ENCODE data around the gene LIMCH1. TPM values are rescaled to one million over a fixed set of nuclear protein-coding genes. Genes with fewer than 3 reads are reported as not detected.

The LIMCH1 gene
- polyA plus RNA-seq, 1 donor (not counting 4 experiments of a cell fraction or from before 2014, with no cell fraction given), result 1.1 TPM

DNA sequence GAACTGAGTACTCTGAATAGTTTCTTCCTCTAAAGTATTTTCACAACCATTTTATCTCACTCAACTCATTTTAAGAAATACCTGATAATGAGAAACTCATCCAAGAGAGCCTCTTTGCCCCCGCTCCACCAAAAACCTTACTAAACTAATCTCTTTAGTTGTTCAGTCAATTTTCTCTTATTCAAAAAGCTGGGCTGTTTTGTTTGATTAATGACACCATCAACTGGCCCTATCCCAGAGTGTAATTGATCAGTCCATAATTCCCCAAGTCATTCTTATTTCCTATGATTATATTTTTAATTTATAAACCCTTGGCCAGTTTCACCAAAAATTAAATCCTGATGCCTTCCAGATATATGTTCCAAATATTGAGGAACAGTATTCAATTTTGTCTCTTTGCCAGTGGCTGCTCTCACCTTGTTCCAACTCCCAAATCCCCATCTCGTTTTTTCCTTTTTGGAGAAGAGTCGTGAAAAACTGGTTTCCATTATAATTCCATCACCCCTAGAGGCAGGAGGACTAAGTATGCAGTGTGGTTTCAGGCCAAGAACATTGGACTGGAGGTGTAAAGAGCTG is 10.4 kb downstream of the LIMCH1 start:
- no peak overlapping the region for H3K4me2 ChIP-seq (ENCODE audit: control insufficient read depth, extremely low read depth, insufficient read depth, low read depth, low read length)
- TF ChIP-seq, protein P1, sequence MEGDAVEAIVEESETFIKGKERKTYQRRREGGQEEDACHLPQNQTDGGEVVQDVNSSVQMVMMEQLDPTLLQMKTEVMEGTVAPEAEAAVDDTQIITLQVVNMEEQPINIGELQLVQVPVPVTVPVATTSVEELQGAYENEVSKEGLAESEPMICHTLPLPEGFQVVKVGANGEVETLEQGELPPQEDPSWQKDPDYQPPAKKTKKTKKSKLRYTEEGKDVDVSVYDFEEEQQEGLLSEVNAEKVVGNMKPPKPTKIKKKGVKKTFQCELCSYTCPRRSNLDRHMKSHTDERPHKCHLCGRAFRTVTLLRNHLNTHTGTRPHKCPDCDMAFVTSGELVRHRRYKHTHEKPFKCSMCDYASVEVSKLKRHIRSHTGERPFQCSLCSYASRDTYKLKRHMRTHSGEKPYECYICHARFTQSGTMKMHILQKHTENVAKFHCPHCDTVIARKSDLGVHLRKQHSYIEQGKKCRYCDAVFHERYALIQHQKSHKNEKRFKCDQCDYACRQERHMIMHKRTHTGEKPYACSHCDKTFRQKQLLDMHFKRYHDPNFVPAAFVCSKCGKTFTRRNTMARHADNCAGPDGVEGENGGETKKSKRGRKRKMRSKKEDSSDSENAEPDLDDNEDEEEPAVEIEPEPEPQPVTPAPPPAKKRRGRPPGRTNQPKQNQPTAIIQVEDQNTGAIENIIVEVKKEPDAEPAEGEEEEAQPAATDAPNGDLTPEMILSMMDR (optimal IDR thresholded peaks at IDR 0.05 in 1 of 3, IDR thresholded peaks at IDR 0.05 in 1 of 3, conservative IDR thresholded peaks at IDR 0.05 in 1 of 3; ENCODE audit: extremely low read depth in 1 of 3, insufficient read depth in 2 of 3, low read length in 3 of 3), result no peak
- TF ChIP-seq EZH2 (IDR thresholded peaks at IDR 0.05; ENCODE audit: low read length), result no peak
- no peaks in the 10 kb centered on the region for H3K27me3 ChIP-seq (ENCODE audit: control insufficient read depth, extremely low read depth, insufficient read depth, low read length)
- no peaks in the 10 kb centered on the region for H3K9me1 ChIP-seq (ENCODE audit: control insufficient read depth, extremely low read depth, insufficient read depth, low read length)
- H3K4me3 ChIP-seq (ENCODE audit: control insufficient read depth in 2 of 3, extremely low read depth in 1 of 3, insufficient read depth in 2 of 3, low read depth in 1 of 3, low read length in 3 of 3), result no peak overlapping the region
- FAIRE-seq (no peak), DNase-seq (ENCODE audit: low read depth, low spot score) (no peak)
- H2AFZ ChIP-seq (ENCODE audit: control insufficient read depth, low read length), result no peak overlapping the region
- H3K79me2 ChIP-seq (ENCODE audit: control insufficient read depth, insufficient read depth, low read length), result no peaks in the 10 kb centered on the region
- no peak overlapping the region for H3K9ac ChIP-seq (ENCODE audit: control insufficient read depth, extremely low read depth, insufficient read depth, low read length)
- no peaks in the 10 kb centered on the region for H3K4me1 ChIP-seq (ENCODE audit: control insufficient read depth, extremely low read depth, insufficient read depth, low read length)
- dilution Hi-C loops (cut with MboI; ENCODE audit: extremely low pct_ligation_motif_present, low sequenced_read_pairs), result no loop called here
- H4K20me1 ChIP-seq (ENCODE audit: control insufficient read depth, extremely low read depth, insufficient read depth, low read length), result no peaks in the 10 kb centered on the region
- H3K9me3 ChIP-seq (ENCODE audit: control insufficient read depth, low read depth, low read length), result no peaks in the 10 kb centered on the region
- no peaks in the 10 kb centered on the region for H3K36me3 ChIP-seq (ENCODE audit: control insufficient read depth in 2 of 2, extremely low read depth in 1 of 2, insufficient read depth in 2 of 2, low read length in 2 of 2)
- no peak overlapping the region for H3K27ac ChIP-seq (ENCODE audit: control insufficient read depth, insufficient read depth, low read length)

DNA sequence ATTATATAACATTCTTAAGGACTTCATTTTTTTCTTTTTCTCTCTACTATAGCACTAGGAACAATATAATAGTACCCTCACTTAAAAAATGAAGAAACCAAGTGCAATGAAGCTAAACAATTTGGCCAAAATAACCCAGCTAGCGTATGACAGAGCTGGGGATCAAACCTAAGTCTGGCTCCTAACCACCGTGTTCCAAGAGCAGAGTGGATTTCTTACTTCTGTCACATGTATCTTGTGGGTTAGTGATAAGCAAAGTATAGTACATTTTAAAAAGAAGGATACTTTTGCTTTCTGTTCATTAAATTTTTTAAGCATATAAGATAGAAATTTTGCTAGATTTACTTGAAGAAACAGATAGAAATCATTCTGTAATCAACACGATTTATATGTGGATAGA is 11.5 kb downstream of the LIMCH1 start:
- no peak for DNase-seq (ENCODE audit: low read depth, low spot score)
- no peak for FAIRE-seq
- H3K4me3 ChIP-seq (ENCODE audit: control insufficient read depth in 2 of 3, extremely low read depth in 1 of 3, insufficient read depth in 2 of 3, low read depth in 1 of 3, low read length in 3 of 3), result no peak overlapping the region
- no peaks in the 10 kb centered on the region for H3K79me2 ChIP-seq (ENCODE audit: control insufficient read depth, insufficient read depth, low read length)
- no peaks in the 10 kb centered on the region for H4K20me1 ChIP-seq (ENCODE audit: control insufficient read depth, extremely low read depth, insufficient read depth, low read length)
- no peaks in the 10 kb centered on the region for H3K9me1 ChIP-seq (ENCODE audit: control insufficient read depth, extremely low read depth, insufficient read depth, low read length)
- no peaks in the 10 kb centered on the region for H3K4me1 ChIP-seq (ENCODE audit: control insufficient read depth, extremely low read depth, insufficient read depth, low read length)
- no peaks in the 10 kb centered on the region for H3K27me3 ChIP-seq (ENCODE audit: control insufficient read depth, extremely low read depth, insufficient read depth, low read length)
- no peak overlapping the region for H3K4me2 ChIP-seq (ENCODE audit: control insufficient read depth, extremely low read depth, insufficient read depth, low read depth, low read length)
- H3K9me3 ChIP-seq (ENCODE audit: control insufficient read depth, low read depth, low read length), result no peaks in the 10 kb centered on the region
- H3K27ac ChIP-seq (ENCODE audit: control insufficient read depth, insufficient read depth, low read length), result no peak overlapping the region
- no peak overlapping the region for H3K9ac ChIP-seq (ENCODE audit: control insufficient read depth, extremely low read depth, insufficient read depth, low read length)
- dilution Hi-C loops (cut with MboI; ENCODE audit: extremely low pct_ligation_motif_present, low sequenced_read_pairs), result no loop called here
- TF ChIP-seq, protein P1 (optimal IDR thresholded peaks at IDR 0.05 in 1 of 3, IDR thresholded peaks at IDR 0.05 in 1 of 3, conservative IDR thresholded peaks at IDR 0.05 in 1 of 3; ENCODE audit: extremely low read depth in 1 of 3, insufficient read depth in 2 of 3, low read length in 3 of 3), result no peak
- TF ChIP-seq EZH2 (IDR thresholded peaks at IDR 0.05; ENCODE audit: low read length), result no peak
- H3K36me3 ChIP-seq (ENCODE audit: control insufficient read depth in 2 of 2, extremely low read depth in 1 of 2, insufficient read depth in 2 of 2, low read length in 2 of 2), result no peaks in the 10 kb centered on the region
- no peak overlapping the region for H2AFZ ChIP-seq (ENCODE audit: control insufficient read depth, low read length)

Data from keratinocyte (primary cell).